AG09309 (cell line): ENCODE measurements around the gene AADACL2.
"Not testable (repeated sequence)": the region's sequence is repeated elsewhere in the genome, so short reads cannot be mapped to it uniquely, and the experiment has no call there.

Experiments
- DNase-seq: peaks from one replicate; pipeline ENCODE4 v3.0.0-alpha.2; 2010; ENCODE audit warnings: low read depth
- H3K4me3 ChIP-seq: 2 replicates; pipeline ENCODE4 v1.5.1; 2011; ENCODE audit warnings: mild to moderate bottlenecking, low read depth, low read length, moderate library complexity; ENCODE audit not compliant: control insufficient read depth
- TF ChIP-seq, protein P1 (sequence below): IDR thresholded peaks from 2 replicates; pipeline ENCODE4 v1.5.1; 2011; ENCODE audit warnings: mild to moderate bottlenecking, low read depth, low read length, inconsistent platforms; ENCODE audit not compliant: insufficient read depth, control insufficient read depth; ENCODE audit errors: missing control alignments

AADACL2 gene

DNA sequence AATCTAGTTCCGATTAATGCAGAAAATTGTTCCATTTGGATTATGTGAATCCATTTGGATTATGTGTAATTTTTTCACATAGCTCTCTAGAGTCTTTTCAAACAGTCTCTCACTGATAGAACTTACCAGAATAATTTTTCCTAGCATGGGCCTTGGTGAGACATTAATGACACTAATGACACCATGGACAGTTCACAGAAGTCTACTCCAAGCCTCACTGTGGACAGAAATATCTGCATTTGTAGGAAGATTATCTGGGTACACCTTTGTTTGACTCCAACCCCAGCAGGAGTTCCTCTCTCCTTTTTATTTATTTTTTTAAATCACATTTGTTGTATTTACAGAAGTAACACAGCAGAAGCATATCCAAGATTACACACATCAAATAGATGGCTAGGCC lies 27.9 kb downstream of the AADACL2 start:
- no peak for DNase-seq
- no peak overlapping the region for H3K4me3 ChIP-seq
- TF ChIP-seq, protein P1, sequence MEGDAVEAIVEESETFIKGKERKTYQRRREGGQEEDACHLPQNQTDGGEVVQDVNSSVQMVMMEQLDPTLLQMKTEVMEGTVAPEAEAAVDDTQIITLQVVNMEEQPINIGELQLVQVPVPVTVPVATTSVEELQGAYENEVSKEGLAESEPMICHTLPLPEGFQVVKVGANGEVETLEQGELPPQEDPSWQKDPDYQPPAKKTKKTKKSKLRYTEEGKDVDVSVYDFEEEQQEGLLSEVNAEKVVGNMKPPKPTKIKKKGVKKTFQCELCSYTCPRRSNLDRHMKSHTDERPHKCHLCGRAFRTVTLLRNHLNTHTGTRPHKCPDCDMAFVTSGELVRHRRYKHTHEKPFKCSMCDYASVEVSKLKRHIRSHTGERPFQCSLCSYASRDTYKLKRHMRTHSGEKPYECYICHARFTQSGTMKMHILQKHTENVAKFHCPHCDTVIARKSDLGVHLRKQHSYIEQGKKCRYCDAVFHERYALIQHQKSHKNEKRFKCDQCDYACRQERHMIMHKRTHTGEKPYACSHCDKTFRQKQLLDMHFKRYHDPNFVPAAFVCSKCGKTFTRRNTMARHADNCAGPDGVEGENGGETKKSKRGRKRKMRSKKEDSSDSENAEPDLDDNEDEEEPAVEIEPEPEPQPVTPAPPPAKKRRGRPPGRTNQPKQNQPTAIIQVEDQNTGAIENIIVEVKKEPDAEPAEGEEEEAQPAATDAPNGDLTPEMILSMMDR: no peak

DNA sequence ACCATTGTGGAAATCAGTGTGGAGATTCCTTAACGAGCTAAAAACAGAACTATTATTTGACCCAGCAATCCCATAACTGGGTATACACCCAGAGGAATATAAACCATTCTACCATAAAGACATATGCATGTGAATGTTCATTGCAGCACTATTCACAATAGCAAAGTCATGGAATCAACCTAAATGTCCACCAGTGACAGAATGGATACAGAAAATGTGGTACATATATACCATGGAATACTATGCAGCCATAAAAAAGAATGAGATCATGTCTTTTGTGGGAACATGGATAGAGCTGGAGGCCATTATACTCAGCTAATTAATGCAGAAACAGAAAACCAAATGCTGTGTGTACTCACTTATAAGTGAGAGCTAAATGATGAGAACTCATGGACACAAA lies 31.0 kb downstream of the AADACL2 start:
- DNase-seq, H3K4me3 ChIP-seq: not testable (repeated sequence)

DNA sequence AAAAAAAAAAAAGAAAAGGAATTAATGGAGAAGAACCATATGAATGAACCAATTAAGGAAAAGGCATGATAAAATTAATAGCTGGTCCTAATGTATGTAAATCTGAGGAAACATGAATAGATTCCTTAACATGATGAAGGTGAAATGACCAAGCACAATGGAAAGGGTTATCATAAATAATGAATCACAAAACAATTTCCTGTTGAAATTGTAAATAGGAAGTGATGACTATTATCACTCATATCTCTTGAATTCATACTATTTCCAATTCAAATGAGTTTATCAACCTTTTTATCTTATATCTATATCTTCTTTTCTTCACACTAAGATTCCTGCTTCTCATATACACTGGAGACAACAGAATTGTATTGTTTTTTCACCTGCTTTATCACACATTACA lies 32.0 kb downstream of the AADACL2 start:
- TF ChIP-seq, protein P1: no peak
- H3K4me3 ChIP-seq: no peak overlapping the region
- DNase-seq: no peak

DNA sequence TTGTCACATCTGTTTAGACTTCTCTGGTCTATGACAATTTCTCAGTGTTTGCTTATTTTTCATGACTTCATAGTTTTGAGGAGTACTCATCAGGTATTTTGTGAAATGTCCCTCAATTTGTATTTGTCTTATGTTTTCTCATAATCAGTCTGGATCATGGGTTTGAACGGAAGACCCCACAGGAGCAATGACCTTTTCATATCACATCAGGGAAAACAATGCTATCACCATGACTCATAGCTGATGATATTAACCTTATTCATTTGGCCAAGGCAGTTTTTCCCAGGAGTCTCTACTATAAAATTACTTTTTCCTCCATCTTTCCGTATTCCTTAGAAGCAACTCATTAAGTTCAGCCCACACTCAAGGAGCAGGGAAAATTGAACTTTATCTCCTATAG lies 32.7 kb downstream of the AADACL2 start:
- no peak overlapping the region for H3K4me3 ChIP-seq
- TF ChIP-seq, protein P1: no peak
- no peak for DNase-seq

DNA sequence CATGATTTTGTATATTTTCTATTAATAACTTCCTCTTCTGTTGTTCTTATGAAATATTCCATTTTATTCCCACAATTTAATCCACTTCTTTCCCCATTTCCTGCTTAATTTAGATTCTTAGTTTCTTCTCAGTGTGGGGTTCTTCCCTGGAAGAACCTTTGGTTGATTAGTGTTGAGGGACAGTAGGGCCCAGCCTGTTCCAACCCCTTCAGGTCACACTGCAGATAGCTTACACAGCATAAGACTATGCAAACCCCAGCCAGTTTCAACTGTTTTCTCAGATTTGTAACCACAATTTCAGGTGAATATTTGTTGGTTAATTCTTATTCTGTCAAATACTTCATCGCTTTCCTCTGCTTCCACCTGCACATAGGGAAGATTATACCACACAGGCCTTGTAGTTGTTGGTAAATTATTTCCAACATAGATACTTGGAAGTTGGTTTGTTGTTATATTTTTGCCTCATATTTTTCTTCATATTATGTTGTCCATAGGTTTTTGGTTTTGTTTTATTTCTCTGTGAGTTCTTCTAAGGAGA lies 34.7 kb downstream of the AADACL2 start:
- no peak overlapping the region for H3K4me3 ChIP-seq
- no peak for DNase-seq

DNA sequence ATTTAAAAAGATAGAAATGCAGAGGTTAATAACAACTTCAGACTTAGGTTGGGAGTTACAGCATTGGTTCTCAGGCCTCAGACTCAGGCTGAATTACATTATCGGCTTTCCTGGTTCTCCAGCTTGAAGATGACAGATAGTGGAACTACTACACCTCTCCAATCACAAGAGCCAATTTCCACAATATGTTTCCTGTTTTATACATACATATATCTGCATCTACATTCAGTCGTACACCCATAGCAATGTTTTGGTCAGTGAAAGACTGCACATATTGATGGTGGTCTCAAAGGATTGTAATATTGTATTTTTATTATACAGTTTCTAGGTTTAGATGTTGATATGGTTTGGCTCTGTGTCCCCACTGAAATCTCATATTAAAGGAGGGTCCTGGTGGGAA lies 35.4 kb downstream of the AADACL2 start:
- no peak for DNase-seq
- TF ChIP-seq, protein P1: no peak
- H3K4me3 ChIP-seq: no peak overlapping the region

More for the DNA sequence above, 34.7 kb downstream of the AADACL2 start:
- TF ChIP-seq, protein P1: no peak

DNA sequence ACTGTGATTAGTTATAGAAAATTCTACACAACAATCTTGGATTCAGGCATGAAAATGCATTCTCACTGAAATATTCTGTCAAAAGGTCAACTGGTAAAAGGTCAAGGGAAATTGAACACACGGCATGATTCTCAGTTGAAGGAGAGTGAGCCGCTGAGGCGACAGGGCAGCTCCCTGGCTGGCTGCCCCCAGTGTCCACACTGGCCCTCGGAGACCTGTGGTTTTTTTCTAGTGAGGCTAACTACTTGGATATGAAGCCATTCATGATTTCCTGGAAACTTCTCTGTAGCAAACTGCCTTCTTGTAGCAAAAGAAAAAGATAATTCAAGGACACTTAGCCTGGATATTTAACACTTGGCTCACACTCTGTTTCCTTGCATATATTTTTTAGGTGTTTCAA lies 37.2 kb downstream of the AADACL2 start:
- no peak overlapping the region for H3K4me3 ChIP-seq
- no peak for DNase-seq
- TF ChIP-seq, protein P1: no peak
